Epithelial cell of esophagus (primary cell): ENCODE results near the gene HLA-DPA1.

Source experiments
- DNase-seq: peaks from one replicate; pipeline ENCODE4 v3.0.0; 2010; ENCODE audit warnings: low read depth
- H3K4me3 ChIP-seq: 2 replicates; pipeline ENCODE4 v1.5.1; 2011; ENCODE audit warnings: mild to moderate bottlenecking, low read length, control low read depth
- CTCF ChIP-seq: IDR thresholded peaks from 2 replicates; pipeline ENCODE4 v1.5.1; 2011; ENCODE audit warnings: low read depth, mild to moderate bottlenecking, low read length, control low read depth, inconsistent platforms; ENCODE audit not compliant: insufficient read depth; ENCODE audit errors: missing control alignments

HLA-DPA1 gene

DNA sequence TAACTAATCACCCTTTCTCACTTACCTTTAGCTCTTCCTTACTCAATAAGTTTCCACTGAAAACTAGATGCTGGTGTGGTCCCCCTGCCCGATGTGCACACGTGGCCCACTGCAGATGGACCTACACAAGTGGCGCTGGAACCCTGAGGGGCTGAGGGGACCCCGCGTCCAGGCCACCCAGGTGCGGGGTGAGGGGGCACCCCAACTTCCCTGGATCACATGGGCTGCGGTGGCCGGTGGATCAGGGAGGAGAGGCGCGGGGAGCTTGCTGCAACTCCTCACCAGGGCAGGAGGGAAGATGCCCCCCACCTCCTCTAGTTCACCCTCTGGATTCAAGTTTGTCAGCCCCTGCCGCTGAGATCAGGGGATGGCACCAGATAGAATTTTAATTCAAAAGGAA is 51.5 kb downstream of the HLA-DPA1 start:
- DNase-seq = no peak
- no peak for TF ChIP-seq CTCF
- H3K4me3 ChIP-seq = no peak overlapping the region

- TF ChIP-seq CTCF = no peak
- H3K4me3 ChIP-seq = no peak overlapping the region
- no peak for DNase-seq
Observed at GRCh38 chr6:33019372-33019771, 54.1 kb downstream of the HLA-DPA1 start.

DNA sequence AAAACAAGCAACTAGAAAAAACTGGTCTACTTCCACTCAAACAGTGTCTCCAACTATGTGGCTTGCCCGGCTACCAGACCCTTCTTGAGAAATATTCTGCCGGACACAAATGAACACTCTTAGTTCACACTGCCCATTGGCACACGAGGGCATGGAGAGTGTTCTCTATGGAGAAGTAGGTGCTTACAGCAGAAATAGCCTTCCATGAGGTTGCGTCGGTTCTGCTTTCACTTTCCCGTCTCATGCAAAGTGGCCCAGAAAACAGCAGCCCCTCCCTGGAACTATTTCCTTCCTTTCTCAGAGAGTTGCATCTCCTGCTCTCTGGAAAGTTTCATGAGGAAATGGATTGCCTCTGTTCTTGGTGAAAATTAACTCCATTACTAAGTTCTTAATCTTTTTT is 54.5 kb downstream of the HLA-DPA1 start:
- DNase-seq = peak; percentile 10
- H3K4me3 ChIP-seq = no peak overlapping the region
- no peak for TF ChIP-seq CTCF

GRCh38 chr6:33018418-33018817 is 55.0 kb downstream of the HLA-DPA1 start:
- no peak for TF ChIP-seq CTCF
- DNase-seq = no peak
- no peak overlapping the region for H3K4me3 ChIP-seq

DNA sequence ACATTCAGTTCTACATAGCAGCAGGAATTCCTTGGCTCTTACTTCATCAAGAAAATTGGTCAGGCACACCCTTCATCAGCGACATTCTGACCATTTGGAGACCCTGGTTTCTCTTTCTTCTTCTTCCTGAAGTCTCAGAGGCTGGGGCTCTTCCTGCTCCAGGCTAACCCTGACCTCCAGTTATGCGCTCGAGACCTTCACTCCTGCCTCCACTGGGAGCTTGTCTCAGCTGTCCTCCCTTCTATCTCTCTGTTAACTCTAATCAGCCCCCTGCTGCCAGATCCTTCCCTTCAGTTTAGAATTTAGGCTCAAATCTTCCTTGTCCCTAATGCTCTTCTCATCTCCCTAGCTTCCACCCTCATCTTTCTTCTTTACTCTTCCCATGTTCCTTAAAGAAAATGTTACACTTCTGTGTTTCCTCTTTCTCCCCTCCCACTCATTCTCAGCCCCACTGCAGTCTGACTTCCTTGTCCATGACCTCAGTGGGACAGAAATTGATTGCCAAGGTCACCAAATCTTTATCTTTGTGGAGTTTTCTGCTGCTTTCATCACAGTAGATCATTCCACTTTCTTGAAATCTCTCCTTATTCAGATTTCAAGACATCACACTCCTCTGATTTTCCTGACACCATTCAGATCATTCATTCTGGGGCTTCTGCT is 55.6 kb downstream of the HLA-DPA1 start:
- no peak for TF ChIP-seq CTCF
- H3K4me3 ChIP-seq = no peak overlapping the region
- DNase-seq = no peak

DNA sequence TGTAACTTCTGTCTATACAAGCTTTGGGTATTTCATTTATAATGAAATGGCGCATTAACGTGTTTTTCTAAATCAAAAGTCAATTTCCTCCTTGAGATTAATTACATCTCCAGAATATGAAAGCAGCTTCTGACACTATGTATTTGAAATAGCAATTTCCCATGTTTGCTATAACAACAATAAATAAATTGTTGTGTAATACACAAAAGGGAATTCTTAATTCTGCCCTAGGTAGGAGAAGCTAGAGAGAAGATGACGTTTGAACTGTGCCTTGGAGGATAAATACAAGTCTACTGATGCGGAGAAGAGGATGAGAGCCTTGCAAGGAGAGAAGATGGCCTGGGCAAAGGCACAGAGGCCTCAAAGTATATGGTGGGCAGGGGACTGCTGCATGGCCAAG is 56.4 kb downstream of the HLA-DPA1 start:
- no peak for TF ChIP-seq CTCF
- no peak for DNase-seq
- no peak overlapping the region for H3K4me3 ChIP-seq

DNA sequence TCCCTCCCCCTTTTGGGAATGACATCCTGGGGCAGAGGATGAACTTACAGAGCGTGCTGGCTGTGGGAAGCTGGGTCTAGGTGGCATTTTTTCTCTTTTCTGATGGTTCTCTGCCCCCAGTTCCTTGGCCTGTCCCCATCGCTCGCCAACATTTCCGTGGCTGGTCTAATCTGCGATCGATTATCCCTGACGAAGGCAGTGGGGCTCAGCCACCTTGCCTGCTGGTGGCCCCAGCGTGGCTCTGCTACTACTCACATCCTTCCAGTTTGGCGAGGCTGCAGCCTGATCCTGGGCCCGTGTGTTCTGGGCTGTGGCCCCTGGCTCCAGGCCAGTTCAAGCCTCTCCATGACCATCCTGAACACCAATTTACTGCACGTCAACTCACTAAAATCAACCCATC is 57.7 kb downstream of the HLA-DPA1 start:
- no peak for TF ChIP-seq CTCF
- DNase-seq = no peak
- no peak overlapping the region for H3K4me3 ChIP-seq
